SK-N-SH (cell line): Measurements from ENCODE around the gene PLPP2. TPM values are rescaled to one million over a fixed set of nuclear protein-coding genes. Genes with fewer than 3 reads are reported as not detected.

ENCODE experiments used
- CTCF ChIA-PET: fragments of 300-600, 350-600 bp; formaldehyde crosslinking; extraction: SDS; loops from one replicate; lab custom pipeline; 2021; lab: Yijun Ruan, JAX
- POLR2A ChIA-PET: fragments of 350-600 bp; sonication (Branson Sonifier 250); formaldehyde crosslinking; extraction: SDS; loops from one replicate; lab custom pipeline; 2020; ENCODE audit warnings: antibody characterized with exemption, inconsistent platforms; lab: Yijun Ruan, JAX
- DNase-seq: peaks from one replicate; pipeline ENCODE4 v3.0.0; 2012
- H2AFZ ChIP-seq: fragments of 200-600 bp; sonication (generic); 2 replicates; pipeline ENCODE4 v1.8.1; 2016; ENCODE audit warnings: antibody characterized with exemption, mild to moderate bottlenecking, low read depth
- H3F3A ChIP-seq: fragments of 200-600 bp; sonication (generic); replicated peaks from 2 replicates; pipeline ENCODE3; 2016; ENCODE audit warnings: antibody characterized with exemption, mild to moderate bottlenecking; ENCODE audit not compliant: insufficient read depth
- H3K27ac ChIP-seq, 2 experiments: fragments of 200-500 bp in 1 of 2; fragments of 200-600 bp in 1 of 2; sonication (Bioruptor generic) in 1 of 2; sonication (generic), shearing (Covaris generic) in 1 of 2; 2 replicates each; pipeline versions ENCODE4 v1.5.1 to v1.6.1; 2014 to 2016; ENCODE audit warnings: low read depth in 2 of 2, inconsistent platforms in 1 of 2, low read length in 1 of 2, mild to moderate bottlenecking in 1 of 2, mixed read lengths in 1 of 2
- H3K27me3 ChIP-seq: fragments of 200-600 bp; sonication (generic), shearing (Covaris generic); 2 replicates; pipeline ENCODE4 v1.6.1; 2016; ENCODE audit warnings: mixed run types; ENCODE audit not compliant: insufficient read depth
- H3K36me3 ChIP-seq, 2 experiments: fragments of 200-500 bp in 1 of 2; fragments of 200-600 bp in 1 of 2; sonication (Bioruptor generic) in 1 of 2; sonication (generic) in 1 of 2; replicated peaks in 1 of 2; 2 replicates each; pipeline versions ENCODE3 to v1.5.1; 2014 to 2016; ENCODE audit warnings: low read length in 1 of 2, mild to moderate bottlenecking in 1 of 2; ENCODE audit not compliant: insufficient read depth in 2 of 2, control insufficient read depth in 1 of 2
- H3K4me1 ChIP-seq, 2 experiments: fragments of 200-500 bp in 1 of 2; fragments of 200-600 bp in 1 of 2; sonication (Bioruptor generic) in 1 of 2; sonication (generic), shearing (Covaris generic) in 1 of 2; 2 replicates each; pipeline versions ENCODE4 v1.5.1 to v1.6.1; 2014 to 2016; ENCODE audit warnings: low read depth in 1 of 2, low read length in 1 of 2, mixed run types in 1 of 2; ENCODE audit not compliant: insufficient read depth in 2 of 2, control insufficient read depth in 1 of 2
- H3K4me2 ChIP-seq: fragments of 200-600 bp; sonication (generic), shearing (Covaris generic); 2 replicates; pipeline ENCODE4 v1.6.1; 2017; ENCODE audit warnings: mixed run types
- H3K4me3 ChIP-seq, 2 experiments: fragments of 200-500 bp in 1 of 2; fragments of 200-600 bp in 1 of 2; sonication (Bioruptor generic) in 1 of 2; sonication (generic), shearing (Covaris generic) in 1 of 2; 2 replicates each; pipeline versions ENCODE4 v1.5.1 to v1.8.1; 2014 to 2016; ENCODE audit warnings: low read depth in 2 of 2, inconsistent platforms in 1 of 2, low read length in 1 of 2, mild to moderate bottlenecking in 1 of 2, mixed read lengths in 1 of 2, moderate library complexity in 1 of 2
- H3K79me2 ChIP-seq: fragments of 200-600 bp; sonication (generic); 2 replicates; pipeline ENCODE4 v1.8.1; 2017; ENCODE audit warnings: mild to moderate bottlenecking; ENCODE audit not compliant: insufficient read depth
- H3K9ac ChIP-seq: fragments of 200-600 bp; sonication (generic); 2 replicates; pipeline ENCODE4 v1.6.1; 2017; ENCODE audit warnings: mixed run types
- H3K9me2 ChIP-seq: fragments of 200-600 bp; sonication (generic); 2 replicates; pipeline ENCODE4 v1.6.1; 2017; ENCODE audit warnings: mixed run types
- H3K9me3 ChIP-seq: fragments of 200-600 bp; sonication (generic); 2 replicates; pipeline ENCODE4 v1.6.1; 2017; ENCODE audit warnings: mixed run types, mild to moderate bottlenecking, moderate library complexity
- H4K20me1 ChIP-seq: fragments of 200-600 bp; sonication (generic); 2 replicates; pipeline ENCODE4 v1.6.1; 2017; ENCODE audit warnings: mild to moderate bottlenecking, mixed run types; ENCODE audit not compliant: insufficient read depth
- EP300 ChIP-seq, 2 experiments: IDR thresholded peaks; 2 replicates each; pipeline versions ENCODE4 v1.4.0 to v1.6.1; 2012; ENCODE audit warnings: borderline replicate concordance in 1 of 2, low read depth in 1 of 2, low read length in 1 of 2
- EZH2phosphoT487 ChIP-seq: fragments of 200-600 bp; sonication (generic); IDR thresholded peaks from 2 replicates; pipeline ENCODE4 v1.6.1; 2017; ENCODE audit warnings: low read depth, mixed run types, mild to moderate bottlenecking, antibody characterized with exemption, moderate library complexity, borderline replicate concordance
- FOXJ3 ChIP-seq: sonication (generic); formaldehyde crosslinking; IDR thresholded peaks from 2 replicates; pipeline ENCODE4 v1.5.1; 2020; ENCODE audit warnings: mild to moderate bottlenecking, missing genetic modification reagents
- FOXM1 ChIP-seq: IDR thresholded peaks from 2 replicates; pipeline ENCODE4 v1.4.0; 2012; ENCODE audit warnings: low read depth, mild to moderate bottlenecking
- MEF2A ChIP-seq: IDR thresholded peaks from 2 replicates; pipeline ENCODE4 v1.4.0; 2012; ENCODE audit warnings: low read depth, borderline replicate concordance
- POLR2AphosphoS5 ChIP-seq: IDR thresholded peaks from 2 replicates; pipeline ENCODE4 v1.6.1; 2012; ENCODE audit warnings: low read depth, low read length
- RCOR1 ChIP-seq: fragments of 150-350 bp; IDR thresholded peaks from 2 replicates; pipeline ENCODE4 v1.6.1; 2017; ENCODE audit warnings: antibody characterized with exemption, low read length
- SMC3 ChIP-seq: IDR thresholded peaks from 2 replicates; pipeline ENCODE4 v1.6.1; 2012; ENCODE audit warnings: low read depth, low read length, improper control_type of control experiment
- WGBS: methylation state at CpG from one replicate; pipeline ENCODE4 v1.1.6; 2017; ENCODE audit warnings: low lambda C conversion rate; 5-methylcytosine and 5-hydroxymethylcytosine counted together
- polyA plus RNA-seq, 3 experiments: library from polyadenylated mRNA; depleted of rRNA; stranded (reverse); fragments of >200 nt; gene quantifications; 2 replicates each; pipeline ENCODE4 v1.2.3, GENCODE V29; 2012
- TF ChIP-seq, protein P1 (sequence below): IDR thresholded peaks from 2 replicates; pipeline ENCODE4; 2012
- TF ChIP-seq, protein P2 (sequence below): IDR thresholded peaks from 2 replicates; pipeline ENCODE4 v1.6.1; 2012; ENCODE audit warnings: mild to moderate bottlenecking, low read depth, low read length, moderate library complexity
- TF ChIP-seq, protein P3 (sequence below): IDR thresholded peaks from 2 replicates; pipeline ENCODE4 v1.4.0; 2012; ENCODE audit warnings: low read depth
- TF ChIP-seq, protein P4 (sequence below): fragments of 200-600 bp; sonication (generic); IDR thresholded peaks from 2 replicates; pipeline ENCODE4 v1.6.1; 2017; ENCODE audit warnings: antibody characterized with exemption, mild to moderate bottlenecking, moderate library complexity
- TF ChIP-seq, protein P5 (sequence below): fragments of 150-350 bp; IDR thresholded peaks from 2 replicates; pipeline ENCODE4 v1.6.1; 2017; ENCODE audit warnings: antibody characterized with exemption, low read length, low read depth, borderline replicate concordance

The PLPP2 gene
- polyA plus RNA-seq, 1 of the 3 experiments (the other 2 are of a cell fraction) = 33.6 TPM

DNA sequence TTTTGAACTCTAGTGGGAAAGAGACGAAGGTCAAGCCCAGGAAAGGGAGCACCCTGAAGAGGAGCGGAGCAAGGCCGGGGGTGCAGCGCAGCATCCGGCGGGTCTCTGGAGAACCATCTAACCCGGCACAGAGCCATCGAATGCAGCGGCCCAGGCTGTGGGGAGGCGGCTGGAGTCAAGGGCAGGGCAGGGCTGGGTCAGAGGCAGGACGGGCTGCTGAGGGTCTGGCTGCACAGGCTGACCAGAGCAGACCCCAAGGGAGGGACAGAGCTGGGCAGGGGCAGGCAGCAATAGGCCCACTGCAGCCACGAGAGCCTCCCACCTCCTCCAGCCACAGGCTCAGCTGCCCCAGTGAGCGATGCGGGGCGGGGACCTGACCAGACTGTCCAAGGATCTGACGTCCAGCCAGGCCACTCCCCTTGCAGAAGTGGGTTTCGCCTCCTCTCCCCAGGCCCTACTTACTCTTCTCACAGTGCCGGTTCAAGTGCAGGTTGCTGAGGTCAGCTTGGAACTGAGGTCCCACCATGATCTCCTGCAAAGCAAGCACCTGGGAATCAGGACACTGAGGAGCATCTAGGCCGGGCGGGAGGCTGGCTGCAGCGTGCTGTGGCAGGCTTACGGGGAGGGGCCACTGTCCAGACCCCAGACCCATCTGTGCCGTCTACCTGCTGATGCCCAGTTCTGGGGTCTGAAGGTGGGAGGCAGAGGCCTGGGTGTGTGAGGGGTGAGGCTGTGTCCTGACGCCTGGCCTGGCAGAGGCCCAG, 34.2 kb upstream of the PLPP2 start (continued):
- TF ChIP-seq, protein P1, sequence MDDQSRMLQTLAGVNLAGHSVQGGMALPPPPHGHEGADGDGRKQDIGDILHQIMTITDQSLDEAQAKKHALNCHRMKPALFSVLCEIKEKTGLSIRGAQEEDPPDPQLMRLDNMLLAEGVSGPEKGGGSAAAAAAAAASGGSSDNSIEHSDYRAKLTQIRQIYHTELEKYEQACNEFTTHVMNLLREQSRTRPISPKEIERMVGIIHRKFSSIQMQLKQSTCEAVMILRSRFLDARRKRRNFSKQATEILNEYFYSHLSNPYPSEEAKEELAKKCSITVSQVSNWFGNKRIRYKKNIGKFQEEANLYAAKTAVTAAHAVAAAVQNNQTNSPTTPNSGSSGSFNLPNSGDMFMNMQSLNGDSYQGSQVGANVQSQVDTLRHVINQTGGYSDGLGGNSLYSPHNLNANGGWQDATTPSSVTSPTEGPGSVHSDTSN = no peak
- no peak for TF ChIP-seq EZH2phosphoT487
- no peak for TF ChIP-seq POLR2AphosphoS5
- TF ChIP-seq, protein P2, sequence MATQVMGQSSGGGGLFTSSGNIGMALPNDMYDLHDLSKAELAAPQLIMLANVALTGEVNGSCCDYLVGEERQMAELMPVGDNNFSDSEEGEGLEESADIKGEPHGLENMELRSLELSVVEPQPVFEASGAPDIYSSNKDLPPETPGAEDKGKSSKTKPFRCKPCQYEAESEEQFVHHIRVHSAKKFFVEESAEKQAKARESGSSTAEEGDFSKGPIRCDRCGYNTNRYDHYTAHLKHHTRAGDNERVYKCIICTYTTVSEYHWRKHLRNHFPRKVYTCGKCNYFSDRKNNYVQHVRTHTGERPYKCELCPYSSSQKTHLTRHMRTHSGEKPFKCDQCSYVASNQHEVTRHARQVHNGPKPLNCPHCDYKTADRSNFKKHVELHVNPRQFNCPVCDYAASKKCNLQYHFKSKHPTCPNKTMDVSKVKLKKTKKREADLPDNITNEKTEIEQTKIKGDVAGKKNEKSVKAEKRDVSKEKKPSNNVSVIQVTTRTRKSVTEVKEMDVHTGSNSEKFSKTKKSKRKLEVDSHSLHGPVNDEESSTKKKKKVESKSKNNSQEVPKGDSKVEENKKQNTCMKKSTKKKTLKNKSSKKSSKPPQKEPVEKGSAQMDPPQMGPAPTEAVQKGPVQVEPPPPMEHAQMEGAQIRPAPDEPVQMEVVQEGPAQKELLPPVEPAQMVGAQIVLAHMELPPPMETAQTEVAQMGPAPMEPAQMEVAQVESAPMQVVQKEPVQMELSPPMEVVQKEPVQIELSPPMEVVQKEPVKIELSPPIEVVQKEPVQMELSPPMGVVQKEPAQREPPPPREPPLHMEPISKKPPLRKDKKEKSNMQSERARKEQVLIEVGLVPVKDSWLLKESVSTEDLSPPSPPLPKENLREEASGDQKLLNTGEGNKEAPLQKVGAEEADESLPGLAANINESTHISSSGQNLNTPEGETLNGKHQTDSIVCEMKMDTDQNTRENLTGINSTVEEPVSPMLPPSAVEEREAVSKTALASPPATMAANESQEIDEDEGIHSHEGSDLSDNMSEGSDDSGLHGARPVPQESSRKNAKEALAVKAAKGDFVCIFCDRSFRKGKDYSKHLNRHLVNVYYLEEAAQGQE = no peak
- TF ChIP-seq MEF2A = no peak
- TF ChIP-seq, protein P3, sequence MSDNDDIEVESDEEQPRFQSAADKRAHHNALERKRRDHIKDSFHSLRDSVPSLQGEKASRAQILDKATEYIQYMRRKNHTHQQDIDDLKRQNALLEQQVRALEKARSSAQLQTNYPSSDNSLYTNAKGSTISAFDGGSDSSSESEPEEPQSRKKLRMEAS = no peak
- no peak for TF ChIP-seq FOXM1

DNA sequence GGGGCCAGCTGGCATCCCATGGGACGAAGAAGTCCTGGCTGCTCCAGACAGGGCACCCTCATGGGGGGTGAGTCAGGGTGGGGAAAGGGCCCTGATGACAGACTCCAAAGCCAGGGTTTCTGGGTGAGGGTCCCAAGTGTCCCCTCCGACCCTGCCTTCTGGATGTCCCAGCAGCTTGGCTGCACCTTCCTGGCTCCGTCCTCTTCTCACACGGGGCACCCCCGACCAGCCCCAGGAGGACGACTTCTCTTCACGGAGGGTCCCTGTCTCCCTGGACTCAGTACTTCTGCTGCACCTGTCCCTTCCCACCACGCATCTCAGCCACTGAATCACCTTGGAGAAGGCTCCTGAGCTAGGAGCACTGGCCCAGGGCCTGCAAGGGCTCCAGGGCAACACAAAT, 33.5 kb upstream of the PLPP2 start:
- Histone ChIP-seq H3K79me2 (peaks cover 31% of the 10 kb centered on the region), H2AFZ (no peak overlapping the region), H3K27me3 (no peaks in the 10 kb centered on the region), H3K4me1 (no peaks in the 10 kb centered on the region), H3F3A (no peaks in the 10 kb centered on the region), H3K9me2 (no peaks in the 10 kb centered on the region), H3K27ac (no peak overlapping the region), H3K9ac (no peak overlapping the region), H4K20me1 (no peaks in the 10 kb centered on the region), H3K4me3 (no peak overlapping the region), H3K36me3 (peaks cover 42 to 51% of the 10 kb centered on the region in 2 experiments), H3K4me2 (no peak overlapping the region), H3K9me3 (no peaks in the 10 kb centered on the region)
- 95% methylated on average over 8 of the region's 8 CpGs for WGBS
- no peak for DNase-seq
- ChIA-PET POLR2A (no interaction called here), CTCF (no interaction called here)
- TF ChIP-seq EP300 (IDR thresholded peaks at IDR 0.05; ENCODE audit: borderline replicate concordance in 1 of 2, low read depth in 1 of 2, low read length in 1 of 2) = no peak
- TF ChIP-seq, protein P4, sequence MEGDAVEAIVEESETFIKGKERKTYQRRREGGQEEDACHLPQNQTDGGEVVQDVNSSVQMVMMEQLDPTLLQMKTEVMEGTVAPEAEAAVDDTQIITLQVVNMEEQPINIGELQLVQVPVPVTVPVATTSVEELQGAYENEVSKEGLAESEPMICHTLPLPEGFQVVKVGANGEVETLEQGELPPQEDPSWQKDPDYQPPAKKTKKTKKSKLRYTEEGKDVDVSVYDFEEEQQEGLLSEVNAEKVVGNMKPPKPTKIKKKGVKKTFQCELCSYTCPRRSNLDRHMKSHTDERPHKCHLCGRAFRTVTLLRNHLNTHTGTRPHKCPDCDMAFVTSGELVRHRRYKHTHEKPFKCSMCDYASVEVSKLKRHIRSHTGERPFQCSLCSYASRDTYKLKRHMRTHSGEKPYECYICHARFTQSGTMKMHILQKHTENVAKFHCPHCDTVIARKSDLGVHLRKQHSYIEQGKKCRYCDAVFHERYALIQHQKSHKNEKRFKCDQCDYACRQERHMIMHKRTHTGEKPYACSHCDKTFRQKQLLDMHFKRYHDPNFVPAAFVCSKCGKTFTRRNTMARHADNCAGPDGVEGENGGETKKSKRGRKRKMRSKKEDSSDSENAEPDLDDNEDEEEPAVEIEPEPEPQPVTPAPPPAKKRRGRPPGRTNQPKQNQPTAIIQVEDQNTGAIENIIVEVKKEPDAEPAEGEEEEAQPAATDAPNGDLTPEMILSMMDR = no peak
- no peak for TF ChIP-seq SMC3
- no peak for TF ChIP-seq RCOR1
- TF ChIP-seq FOXJ3 (CRISPR knock-in tag) = no peak
- TF ChIP-seq, protein P5, sequence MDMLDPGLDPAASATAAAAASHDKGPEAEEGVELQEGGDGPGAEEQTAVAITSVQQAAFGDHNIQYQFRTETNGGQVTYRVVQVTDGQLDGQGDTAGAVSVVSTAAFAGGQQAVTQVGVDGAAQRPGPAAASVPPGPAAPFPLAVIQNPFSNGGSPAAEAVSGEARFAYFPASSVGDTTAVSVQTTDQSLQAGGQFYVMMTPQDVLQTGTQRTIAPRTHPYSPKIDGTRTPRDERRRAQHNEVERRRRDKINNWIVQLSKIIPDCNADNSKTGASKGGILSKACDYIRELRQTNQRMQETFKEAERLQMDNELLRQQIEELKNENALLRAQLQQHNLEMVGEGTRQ = no peak
- TF ChIP-seq, protein P1 = no peak
- no peak for TF ChIP-seq MEF2A
